ENCODE data around the gene ZNF200. TPM values are rescaled to one million over a fixed set of nuclear protein-coding genes. Genes with fewer than 3 reads are reported as not detected.
"Not testable (repeated sequence)": the region's sequence is repeated elsewhere in the genome, so short reads cannot be mapped to it uniquely, and the experiment has no call there.

ZNF200 gene
- total RNA-seq, 4 donors from 2014 or later = 2.2 to 5.7 (median 3.9) TPM

GRCh38 chr16:3202903-3203539, 31.9 kb downstream of the ZNF200 start:
- intact Hi-C loops (cut with DNase I; ENCODE audit: low total_unique reads) = no loop called here
- DNase-seq (ENCODE audit: low spot score in 2 of 2) = no peak
- no peak for TF ChIP-seq CTCF (IDR thresholded peaks at IDR 0.05)
- no peak for TF ChIP-seq POLR2A (IDR thresholded peaks at IDR 0.05)
- H3K4me3 ChIP-seq (ENCODE audit: low read depth, poor library complexity, severe bottlenecking) = no peak overlapping the region
- 69 to 76% methylated on average over 6 of the region's 6 CpGs for WGBS, 2 donors

DNA sequence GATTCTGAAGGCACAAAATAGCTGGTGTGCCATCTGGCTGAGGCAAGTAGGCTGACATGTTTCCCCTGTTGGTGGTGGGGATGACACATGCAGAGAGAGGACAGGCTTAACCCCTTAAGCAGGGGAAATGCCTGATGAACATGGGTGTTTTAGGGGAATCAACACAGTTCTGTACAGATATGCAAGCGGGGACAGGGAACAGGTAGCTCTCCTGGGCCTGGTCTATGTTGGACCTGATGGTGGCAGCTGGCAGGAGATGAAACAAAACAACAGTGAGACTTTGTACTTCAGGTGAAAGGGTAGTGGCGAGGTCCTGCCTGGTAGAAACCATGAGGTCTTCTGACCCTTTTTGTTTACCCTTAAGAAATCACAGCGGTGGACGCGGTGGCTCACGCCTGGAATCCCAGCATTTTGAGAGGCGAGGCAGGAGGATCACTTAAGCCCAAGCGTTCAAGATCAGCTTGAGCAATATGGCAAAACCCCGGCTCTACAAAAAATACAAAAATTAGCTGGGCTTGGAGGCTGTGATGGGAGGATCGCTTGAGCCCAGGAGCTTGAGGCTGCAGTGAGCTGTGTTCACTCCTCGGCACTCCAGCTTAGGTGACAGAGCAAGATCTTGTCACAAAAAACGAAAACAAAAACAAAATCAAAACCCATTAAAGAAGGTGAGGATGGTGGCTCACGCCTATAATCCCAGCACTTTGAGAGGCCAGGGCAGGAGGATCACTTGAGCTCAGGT, 36.5 kb downstream of the ZNF200 start:
- DNase-seq (ENCODE audit: low spot score in 2 of 2) = no peak
- no peak for TF ChIP-seq POLR2A (IDR thresholded peaks at IDR 0.05)
- TF ChIP-seq CTCF (IDR thresholded peaks at IDR 0.05) = no peak
- 81 to 83% methylated on average over 13 of the region's 13 CpGs for WGBS, 2 donors
- no peak overlapping the region for H3K4me3 ChIP-seq (ENCODE audit: low read depth, poor library complexity, severe bottlenecking)
- intact Hi-C loops (cut with DNase I; ENCODE audit: low total_unique reads) = no loop called here

- DNase-seq (ENCODE audit: low spot score in 2 of 2); H3K4me3 ChIP-seq (ENCODE audit: low read depth, poor library complexity, severe bottlenecking); intact Hi-C loops (cut with DNase I; ENCODE audit: low total_unique reads): not testable (repeated sequence)
- 40 to 59% methylated on average over 3 of the region's 3 CpGs for WGBS, 2 donors
Measured at GRCh38 chr16:3197694-3198333, 37.1 kb downstream of the ZNF200 start.

- DNase-seq (ENCODE audit: low spot score in 2 of 2) = no peak
- intact Hi-C loops (cut with DNase I; ENCODE audit: low total_unique reads) = no loop called here
- H3K4me3 ChIP-seq (ENCODE audit: low read depth, poor library complexity, severe bottlenecking) = no peak overlapping the region
- TF ChIP-seq CTCF (IDR thresholded peaks at IDR 0.05) = no peak
- no peak for TF ChIP-seq POLR2A (IDR thresholded peaks at IDR 0.05)
- 68 to 74% methylated on average over 10 of the region's 10 CpGs for WGBS, 2 donors
Measured at GRCh38 chr16:3195975-3196374, 39.0 kb downstream of the ZNF200 start.

- intact Hi-C loops (cut with DNase I; ENCODE audit: low total_unique reads) = no loop called here
- TF ChIP-seq POLR2A (IDR thresholded peaks at IDR 0.05) (no peak), CTCF (IDR thresholded peaks at IDR 0.05) (no peak)
- no peak for DNase-seq (ENCODE audit: low spot score in 2 of 2)
- 74 to 75% methylated on average over 20 of the region's 20 CpGs for WGBS, 2 donors
- H3K4me3 ChIP-seq (ENCODE audit: low read depth, poor library complexity, severe bottlenecking) = no peak overlapping the region
Measured at GRCh38 chr16:3194792-3195191, 40.2 kb downstream of the ZNF200 start.

Measured in lower leg skin (tissue), 4 donors.